ENCODE results near the gene TRIM27. TPM values are rescaled to one million over a fixed set of nuclear protein-coding genes. Genes with fewer than 3 reads are reported as not detected.
"Not testable (repeated sequence)": the region's sequence is repeated elsewhere in the genome, so short reads cannot be mapped to it uniquely, and the experiment has no call there.

The TRIM27 gene
- total RNA-seq, 1 donor from 2014 or later, result 78.0 TPM

- H3K27ac Mint-ChIP-seq, result peak overlapping the region; percentile 91
- DNase-seq (ENCODE audit: extremely low spot score, unreplicated experiment), result no peak
- no peak for TF ChIP-seq CTCF (conservative IDR thresholded peaks at IDR 0.05)
- H3K9me3 Mint-ChIP-seq, result no peaks in the 10 kb centered on the region
- no peaks in the 10 kb centered on the region for H3K36me3 Mint-ChIP-seq
- H3K4me1 Mint-ChIP-seq (ENCODE audit: unreplicated experiment), result peaks cover 28% of the 10 kb centered on the region
- H3K4me3 Mint-ChIP-seq, result peak overlapping the region; percentile 95
- H3K27me3 Mint-ChIP-seq, result peaks cover 18% of the 10 kb centered on the region
These were observed 18.1 kb upstream of the TRIM27 start for GRCh38 chr6:28941684-28942448.

- H3K4me1 Mint-ChIP-seq (ENCODE audit: unreplicated experiment), result peaks cover 28% of the 10 kb centered on the region
- peak overlapping the region; percentile 91 for H3K27ac Mint-ChIP-seq
- no peaks in the 10 kb centered on the region for H3K36me3 Mint-ChIP-seq
- DNase-seq (ENCODE audit: extremely low spot score, unreplicated experiment), result no peak
- no peak for TF ChIP-seq CTCF (conservative IDR thresholded peaks at IDR 0.05)
- H3K27me3 Mint-ChIP-seq, result peaks cover 18% of the 10 kb centered on the region
- peak overlapping the region; percentile 95 for H3K4me3 Mint-ChIP-seq
- H3K9me3 Mint-ChIP-seq, result no peaks in the 10 kb centered on the region
These were observed 17.3 kb upstream of the TRIM27 start for GRCh38 chr6:28940858-28941683.

- Mint-ChIP-seq H3K36me3 (no peaks in the 10 kb centered on the region), H3K9me3 (no peaks in the 10 kb centered on the region), H3K27me3 (peaks cover 18% of the 10 kb centered on the region), H3K4me3 (peak overlapping the region; percentile 95), H3K27ac (peak overlapping the region; percentile 91), H3K4me1 (ENCODE audit: unreplicated experiment) (peaks cover 28% of the 10 kb centered on the region)
- no peak for TF ChIP-seq CTCF (conservative IDR thresholded peaks at IDR 0.05)
- no peak for DNase-seq (ENCODE audit: extremely low spot score, unreplicated experiment)
These were observed 16.6 kb upstream of the TRIM27 start for GRCh38 chr6:28940294-28940857.

- Mint-ChIP-seq H3K4me1 (ENCODE audit: unreplicated experiment) (peaks cover 2% of the 10 kb centered on the region), H3K27ac (no peak overlapping the region), H3K27me3 (no peaks in the 10 kb centered on the region), H3K4me3 (no peak overlapping the region), H3K36me3 (no peaks in the 10 kb centered on the region), H3K9me3 (no peaks in the 10 kb centered on the region)
- DNase-seq (ENCODE audit: extremely low spot score, unreplicated experiment), result no peak
- TF ChIP-seq CTCF (conservative IDR thresholded peaks at IDR 0.05), result no peak
These were observed 9.3 kb upstream of the TRIM27 start for GRCh38 chr6:28933069-28933468.

GRCh38 chr6:28929887-28930620 is 6.3 kb upstream of the TRIM27 start:
- no peak overlapping the region for H3K27ac Mint-ChIP-seq

GRCh38 chr6:28929339-28929738 is 5.6 kb upstream of the TRIM27 start:
- H3K4me3 Mint-ChIP-seq; H3K4me1 Mint-ChIP-seq (ENCODE audit: unreplicated experiment); H3K9me3 Mint-ChIP-seq; H3K27me3 Mint-ChIP-seq; H3K27ac Mint-ChIP-seq; H3K36me3 Mint-ChIP-seq; DNase-seq (ENCODE audit: extremely low spot score, unreplicated experiment): not testable (repeated sequence)

More at GRCh38 chr6:28929887-28930620, 6.3 kb upstream of the TRIM27 start:
- TF ChIP-seq CTCF (conservative IDR thresholded peaks at IDR 0.05), result no peak
- Mint-ChIP-seq H3K9me3 (no peaks in the 10 kb centered on the region), H3K36me3 (no peaks in the 10 kb centered on the region), H3K4me1 (ENCODE audit: unreplicated experiment) (peaks cover 6% of the 10 kb centered on the region), H3K27me3 (no peaks in the 10 kb centered on the region), H3K4me3 (no peak overlapping the region)
- no peak for DNase-seq (ENCODE audit: extremely low spot score, unreplicated experiment)
